DLD1 (cell line): Measurements from ENCODE around the gene VIL1.

Source experiments
- in situ Hi-C: cut with HindIII; loops from 2 replicates; pipeline ENCODE4 v1.10.0; 2017; ENCODE audit warnings: low sequenced_read_pairs

VIL1 gene

DNA sequence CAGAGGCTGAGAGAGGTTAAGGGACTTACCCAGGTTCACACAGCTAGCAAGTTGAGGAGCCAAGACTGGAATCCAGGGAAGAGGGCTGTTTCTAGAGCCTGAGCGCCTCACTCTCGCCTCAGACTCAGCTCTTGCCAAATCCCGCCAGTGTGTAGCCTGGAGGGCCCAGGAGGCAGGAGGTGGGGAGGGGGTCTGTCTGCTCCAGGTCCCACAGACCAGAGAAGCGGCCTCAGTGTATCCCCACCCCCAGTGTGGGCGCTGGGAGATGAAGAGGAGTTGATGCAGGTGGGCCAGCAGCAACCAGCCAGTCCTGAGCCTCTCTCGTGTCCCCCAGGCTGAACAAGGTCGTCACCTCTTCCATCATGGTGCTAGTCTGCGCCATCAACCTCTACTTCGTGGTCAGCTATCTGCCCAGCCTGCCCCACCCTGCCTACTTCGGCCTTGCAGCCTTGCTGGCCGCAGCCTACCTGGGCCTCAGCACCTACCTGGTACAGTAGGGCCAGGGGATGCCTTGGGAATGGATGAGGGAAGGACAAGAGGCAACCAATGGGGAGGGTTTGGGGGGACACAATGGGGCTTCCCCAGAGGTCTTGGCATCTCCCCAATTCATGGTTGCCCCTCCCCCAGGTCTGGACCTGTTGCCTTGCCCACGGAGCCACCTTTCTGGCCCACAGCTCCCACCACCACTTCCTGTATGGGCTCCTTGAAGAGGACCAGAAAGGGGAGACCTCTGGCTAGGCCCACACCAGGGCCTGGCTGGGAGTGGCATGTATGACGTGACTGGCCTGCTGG, 24.4 kb upstream of the VIL1 start:
- in situ Hi-C loops, result no loop called here

DNA sequence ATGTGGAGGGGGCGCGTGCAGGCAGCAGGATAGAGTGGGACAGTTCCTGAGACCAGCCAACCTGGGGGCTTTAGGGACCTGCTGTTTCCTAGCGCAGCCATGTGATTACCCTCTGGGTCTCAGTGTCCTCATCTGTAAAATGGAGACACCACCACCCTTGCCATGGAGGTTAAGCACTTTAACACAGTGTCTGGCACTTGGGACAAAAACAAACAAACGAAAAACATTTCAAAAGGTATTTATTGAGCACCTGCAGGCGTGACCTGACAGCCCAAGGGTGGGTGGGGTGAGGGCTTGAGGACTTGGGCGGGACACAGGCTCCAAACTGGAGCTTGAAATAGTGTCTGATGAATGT, 23.9 kb upstream of the VIL1 start:
- in situ Hi-C loops, result no loop called here

DNA sequence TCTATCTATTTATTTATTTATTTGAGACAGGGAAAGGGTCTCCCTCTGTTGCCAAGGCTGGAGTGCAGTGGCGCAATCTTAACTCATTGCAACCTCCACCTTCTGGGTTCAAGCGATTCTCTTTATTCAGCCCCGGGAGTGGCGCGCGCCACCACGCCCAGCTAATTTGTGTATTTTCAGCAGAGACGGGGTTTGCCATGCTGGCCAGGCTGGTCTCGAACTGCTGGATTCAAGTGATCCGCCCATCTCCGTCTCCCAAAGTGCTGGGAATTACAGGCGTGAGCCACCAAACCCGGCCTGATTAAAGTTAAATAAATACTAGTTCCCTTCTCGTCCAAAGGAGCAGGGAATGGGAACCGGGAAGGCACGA, 23.5 kb upstream of the VIL1 start:
- in situ Hi-C loops, result no loop called here

DNA sequence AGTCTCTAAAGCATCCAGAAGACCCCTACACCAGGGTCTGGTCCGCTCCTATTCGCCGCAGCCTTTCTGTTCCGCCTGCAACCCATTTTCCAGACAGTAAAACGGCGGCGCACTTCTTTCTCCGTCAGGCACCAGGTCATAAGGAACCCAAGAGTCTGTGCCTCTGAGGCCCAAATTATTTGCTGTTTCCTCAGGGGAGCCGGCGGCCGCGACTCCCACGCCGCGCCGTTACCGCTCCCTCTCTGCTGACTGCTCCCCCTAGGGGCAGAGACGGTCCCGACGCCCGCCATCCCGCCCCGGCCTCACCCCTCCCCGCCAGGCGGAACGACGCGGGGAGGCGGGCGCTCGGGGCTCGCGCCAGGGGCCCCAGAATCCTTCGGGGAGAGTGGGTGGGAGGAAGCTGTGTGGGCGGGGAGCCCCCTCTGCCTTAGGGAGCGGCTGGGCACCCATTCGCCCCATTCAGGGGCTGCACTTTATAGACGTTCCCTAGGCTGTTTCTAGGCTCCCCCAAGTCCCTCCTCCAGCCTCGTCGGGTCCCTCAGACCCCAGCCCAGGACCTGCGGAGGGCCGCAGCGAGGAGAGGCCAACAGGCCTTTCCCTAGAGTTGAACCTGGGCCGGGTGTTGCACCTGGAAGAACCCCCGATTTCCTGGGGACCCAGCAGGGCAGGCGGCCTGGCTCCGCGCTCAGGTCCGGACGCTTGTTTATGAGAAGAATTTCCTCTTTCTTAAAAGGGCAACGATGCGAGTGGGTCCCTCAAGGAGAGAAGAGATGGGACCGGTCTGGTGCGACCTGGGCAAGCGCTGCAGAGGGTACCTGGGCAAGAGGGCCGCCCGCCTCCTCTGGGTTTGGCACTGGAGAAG, 22.9 kb upstream of the VIL1 start:
- in situ Hi-C loops, result no loop called here

DNA sequence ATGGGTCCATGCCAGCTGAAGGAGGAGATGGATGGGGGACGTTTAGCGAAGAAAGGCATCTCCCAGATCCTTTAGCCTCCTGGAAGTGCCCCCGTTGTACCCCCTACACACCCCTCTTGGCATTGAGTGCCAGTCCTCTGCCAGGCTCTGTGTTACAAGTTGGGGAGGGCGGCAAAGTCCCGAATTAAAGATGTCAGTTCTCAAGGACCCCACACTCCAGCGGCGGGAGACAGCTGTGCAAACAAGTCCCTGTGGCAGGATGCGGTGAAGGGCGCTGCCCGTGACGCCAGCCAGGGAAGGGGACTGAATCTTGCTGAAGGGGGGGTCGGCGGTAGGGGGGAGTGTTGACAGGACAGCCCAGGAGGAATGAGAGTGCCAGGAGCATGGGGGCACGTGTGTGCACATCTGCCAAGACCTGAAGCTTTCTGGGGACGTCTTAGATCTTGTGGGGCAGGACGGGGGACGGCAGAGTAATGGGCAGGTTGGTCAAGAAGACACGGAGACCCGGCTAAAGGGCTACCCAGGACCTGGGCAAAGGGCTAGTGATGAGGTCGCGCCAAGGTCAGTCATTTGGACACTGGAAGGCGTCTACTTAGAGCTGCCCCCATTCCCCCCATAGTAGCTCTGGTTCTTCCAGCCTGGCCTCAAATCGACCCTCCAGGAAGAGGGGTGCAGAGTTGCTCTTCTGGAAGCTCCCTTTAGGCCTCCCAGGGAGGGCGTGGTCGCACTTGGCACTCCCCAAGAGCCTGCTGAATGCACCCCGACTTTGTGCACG, 22.0 kb upstream of the VIL1 start:
- in situ Hi-C loops, result no loop called here

DNA sequence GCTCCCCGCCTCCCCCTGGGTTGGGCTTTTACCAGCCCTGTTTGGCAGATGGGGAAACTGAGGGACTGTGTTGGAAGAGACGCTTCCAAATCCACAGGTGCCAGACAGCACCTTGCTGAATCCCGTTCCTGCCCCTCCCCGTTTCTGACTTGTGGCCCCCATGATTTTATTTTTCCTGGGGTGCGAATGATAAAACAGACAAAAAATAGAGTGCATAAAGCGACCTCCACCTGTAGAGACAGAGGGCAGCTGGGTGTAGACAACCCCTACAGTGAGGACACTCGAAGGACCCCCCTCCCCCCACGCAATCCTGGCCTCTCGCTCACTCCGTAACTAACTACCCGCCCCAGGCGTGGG, 21.5 kb upstream of the VIL1 start:
- in situ Hi-C loops, result no loop called here

DNA sequence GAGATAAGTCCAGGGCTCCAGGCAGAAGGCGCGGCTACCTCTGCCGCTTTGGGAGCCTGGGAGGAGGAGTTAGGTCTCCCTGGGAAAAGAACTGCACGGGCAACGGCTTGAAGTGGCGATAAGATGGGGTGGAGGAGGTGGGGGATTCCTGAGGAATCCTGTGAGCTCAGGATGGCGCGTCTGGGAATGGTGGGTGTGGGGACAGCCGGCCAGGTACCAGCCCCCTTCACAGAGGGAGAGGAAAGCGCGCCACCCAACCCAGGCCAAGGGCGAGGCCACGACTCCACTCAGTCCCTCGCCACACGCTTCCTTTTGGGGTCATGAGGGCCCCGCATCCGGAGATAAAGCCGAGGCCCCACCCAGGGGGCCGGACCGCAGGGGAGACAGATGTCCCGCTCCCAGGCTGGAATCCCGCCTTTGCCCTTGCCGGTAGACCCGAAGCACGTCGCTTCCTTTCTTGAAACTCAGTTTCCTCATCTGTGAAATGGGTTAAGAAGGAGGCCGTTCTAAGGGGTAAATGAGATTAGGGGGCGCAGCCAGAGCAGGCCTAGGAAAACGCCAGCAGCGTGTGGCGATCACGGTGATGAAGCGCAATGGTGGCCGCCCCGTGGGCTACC, 21.0 kb upstream of the VIL1 start:
- in situ Hi-C loops, result no loop called here

DNA sequence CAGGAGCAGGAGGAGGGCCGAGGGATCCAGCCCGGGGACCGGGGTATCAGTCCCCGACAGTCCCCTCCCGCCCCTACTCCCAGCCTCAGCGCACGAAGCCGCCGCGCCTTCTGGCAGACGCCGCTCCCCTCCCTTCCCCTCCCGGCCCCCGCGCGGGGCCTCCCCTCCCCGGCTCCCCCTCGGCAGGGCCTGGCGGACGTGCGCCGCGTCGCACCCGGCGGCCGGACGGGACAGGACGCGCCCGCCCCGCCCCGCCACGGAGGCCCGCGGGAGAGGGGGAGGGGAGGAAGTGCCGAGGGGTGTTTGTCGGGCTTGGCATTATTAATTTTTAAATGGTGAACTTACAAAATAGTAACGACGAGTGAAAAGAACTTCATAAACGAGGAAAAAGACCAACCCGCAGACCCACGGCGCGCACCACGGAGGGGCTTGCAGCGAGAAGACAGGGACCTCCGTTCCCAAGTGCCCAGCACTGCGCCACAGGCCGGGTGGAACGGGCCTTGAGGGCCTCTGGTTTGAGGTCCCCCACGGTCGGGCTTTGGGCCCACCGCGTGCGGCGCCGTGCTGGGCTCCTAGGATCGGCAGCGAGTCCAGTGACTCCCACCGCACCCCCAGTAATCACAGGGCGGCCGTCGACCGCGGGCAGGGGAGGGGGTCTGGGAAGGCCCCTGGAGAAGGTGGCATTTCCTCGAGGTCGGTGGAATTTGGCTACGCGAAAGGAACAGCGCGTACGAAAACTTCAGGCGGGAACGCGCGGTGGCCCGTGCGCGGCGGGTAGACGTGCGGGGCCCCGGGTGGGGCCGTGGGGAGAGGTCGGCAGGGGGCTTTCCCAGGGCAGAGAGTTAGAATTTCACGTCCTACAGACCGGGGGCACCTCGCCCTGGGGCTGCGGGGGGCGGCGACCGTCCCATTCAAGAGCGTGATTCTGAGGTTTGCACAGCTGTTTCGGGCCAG, 20.2 kb upstream of the VIL1 start:
- in situ Hi-C loops, result no loop called here

DNA sequence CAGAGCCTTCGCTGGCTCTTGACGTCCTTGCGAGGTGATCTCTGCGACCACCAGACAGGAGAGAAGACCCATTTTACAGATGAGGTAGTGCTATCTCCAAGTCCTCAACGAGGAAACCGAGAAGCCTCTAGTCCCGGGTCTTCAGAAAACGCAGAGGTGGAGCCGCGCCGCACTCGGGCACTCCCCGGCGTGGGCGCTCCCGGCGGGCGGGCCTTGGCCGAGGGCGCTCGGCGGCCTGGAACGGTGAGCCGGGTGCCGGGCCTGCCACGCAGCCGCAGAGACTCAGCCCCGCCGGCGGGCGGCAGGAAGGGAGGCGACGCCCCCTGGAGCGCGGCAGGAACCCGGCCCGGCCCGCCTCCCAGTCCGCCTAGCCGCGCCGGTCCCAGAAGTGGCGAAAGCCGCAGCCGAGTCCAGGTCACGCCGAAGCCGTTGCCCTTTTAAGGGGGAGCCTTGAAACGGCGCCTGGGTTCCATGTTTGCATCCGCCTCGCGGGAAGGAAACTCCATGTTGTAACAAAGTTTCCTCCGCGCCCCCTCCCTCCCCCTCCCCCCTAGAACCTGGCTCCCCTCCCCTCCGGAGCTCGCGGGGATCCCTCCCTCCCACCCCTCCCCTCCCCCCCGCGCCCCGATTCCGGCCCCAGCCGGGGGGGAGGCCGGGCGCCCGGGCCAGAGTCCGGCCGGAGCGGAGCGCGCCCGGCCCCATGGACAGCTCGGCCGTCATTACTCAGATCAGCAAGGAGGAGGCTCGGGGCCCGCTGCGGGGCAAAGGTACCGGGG, 19.3 kb upstream of the VIL1 start, which contains the start of gene CTDSP1:
Gene CTDSP1 (plus strand): TSS at position 478 of the 776 bp plus-strand sequence. CDS start 223 bp downstream, at position 701.
- in situ Hi-C loops, result no loop called here

DNA sequence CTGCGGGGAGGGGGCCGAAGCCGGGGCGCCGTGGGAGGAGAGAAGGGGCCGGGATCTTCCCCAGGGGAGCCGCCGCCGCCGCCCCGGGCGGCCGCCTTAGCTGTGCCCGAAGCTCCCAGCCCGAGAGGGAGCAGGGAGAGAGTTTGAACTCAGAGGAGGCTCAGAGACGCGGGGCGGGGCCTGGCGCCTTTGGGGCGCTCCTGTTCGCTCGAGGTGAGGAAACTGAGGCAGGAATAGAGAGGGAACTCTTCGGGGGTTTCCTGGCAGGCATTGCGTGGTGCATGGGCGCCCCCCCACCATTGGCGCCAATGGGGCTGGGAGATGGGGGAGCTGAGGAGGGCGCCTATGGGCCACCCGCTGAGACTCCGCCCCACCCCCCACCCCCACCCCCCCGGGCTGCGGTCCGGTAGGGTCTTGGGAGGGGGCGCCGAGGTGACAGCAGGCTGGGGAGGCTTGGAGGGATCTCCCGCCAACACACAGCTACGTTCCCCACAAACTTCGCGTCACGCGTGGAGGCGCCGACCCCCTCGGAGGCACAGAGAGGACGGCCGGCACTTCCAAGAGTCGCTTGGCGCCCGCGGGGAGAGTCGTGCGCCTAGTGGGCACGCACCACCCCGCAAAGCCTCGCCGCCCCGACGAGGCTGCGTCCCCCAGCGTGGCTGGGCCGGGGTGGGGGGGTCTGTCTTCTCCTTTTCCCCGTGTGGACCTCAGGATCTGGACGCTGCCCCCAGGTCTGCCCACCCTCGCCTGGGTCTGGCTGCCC, 18.6 kb upstream of the VIL1 start:
- in situ Hi-C loops, result no loop called here

DNA sequence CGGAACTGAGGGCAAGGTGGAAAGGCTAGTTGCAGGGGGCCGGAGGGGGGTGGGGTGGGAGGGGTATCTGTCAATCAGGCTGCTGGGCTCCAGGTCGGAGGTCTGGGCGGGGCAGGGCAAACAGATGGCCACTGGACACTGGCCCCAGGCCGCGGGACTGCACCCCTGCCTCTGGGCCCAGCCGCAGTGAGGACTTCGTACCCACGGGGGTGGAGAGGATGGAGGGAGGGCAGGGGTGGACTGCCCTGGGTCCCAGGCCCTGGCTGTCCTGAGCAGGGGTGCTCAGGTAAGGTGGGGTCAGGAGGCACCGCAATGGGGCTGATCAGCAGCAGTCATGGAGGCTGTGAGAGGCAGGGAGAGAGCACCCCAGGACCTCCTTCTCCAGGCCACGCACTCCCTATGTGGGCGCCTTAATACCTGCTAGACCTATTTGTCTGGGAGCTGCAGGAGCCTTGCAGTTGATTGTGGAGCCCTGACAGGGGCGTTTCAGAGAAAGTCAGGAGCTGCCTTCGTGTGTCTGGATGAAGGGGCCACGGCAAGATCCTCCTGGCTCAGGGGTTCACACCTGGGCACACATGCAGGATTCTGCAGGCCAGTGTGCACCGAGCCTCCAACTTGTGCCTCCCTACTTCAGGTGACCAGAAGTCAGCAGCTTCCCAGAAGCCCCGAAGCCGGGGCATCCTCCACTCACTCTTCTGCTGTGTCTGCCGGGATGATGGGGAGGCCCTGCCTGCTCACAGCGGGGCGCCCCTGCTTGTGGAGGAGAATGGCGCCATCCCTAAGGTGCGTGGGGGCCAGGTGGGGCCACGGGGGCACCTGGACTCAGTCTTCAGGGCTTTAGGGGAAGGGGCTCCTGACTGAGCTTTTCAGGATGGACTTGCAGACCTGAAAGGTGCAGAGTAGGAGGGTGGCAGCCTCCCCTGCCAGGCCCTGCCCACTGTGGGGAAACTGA, 17.7 kb upstream of the VIL1 start:
- in situ Hi-C loops, result no loop called here

DNA sequence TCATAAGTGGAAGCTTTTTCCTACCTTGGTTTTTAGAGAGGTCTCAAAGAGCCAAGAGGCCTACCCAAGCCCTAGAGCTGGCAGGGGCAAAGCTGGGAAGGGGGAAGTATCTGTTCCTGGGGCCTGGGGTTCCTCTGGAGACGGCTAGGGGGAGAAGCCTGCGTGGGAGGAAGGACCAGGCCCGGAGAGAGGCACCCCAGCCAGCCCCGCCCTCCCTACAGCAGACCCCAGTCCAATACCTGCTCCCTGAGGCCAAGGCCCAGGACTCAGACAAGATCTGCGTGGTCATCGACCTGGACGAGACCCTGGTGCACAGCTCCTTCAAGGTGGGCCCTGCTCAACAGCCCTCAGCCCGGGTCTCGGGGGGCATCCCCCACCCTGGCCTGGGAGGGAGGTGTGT, 17.0 kb upstream of the VIL1 start:
- in situ Hi-C loops, result no loop called here

DNA sequence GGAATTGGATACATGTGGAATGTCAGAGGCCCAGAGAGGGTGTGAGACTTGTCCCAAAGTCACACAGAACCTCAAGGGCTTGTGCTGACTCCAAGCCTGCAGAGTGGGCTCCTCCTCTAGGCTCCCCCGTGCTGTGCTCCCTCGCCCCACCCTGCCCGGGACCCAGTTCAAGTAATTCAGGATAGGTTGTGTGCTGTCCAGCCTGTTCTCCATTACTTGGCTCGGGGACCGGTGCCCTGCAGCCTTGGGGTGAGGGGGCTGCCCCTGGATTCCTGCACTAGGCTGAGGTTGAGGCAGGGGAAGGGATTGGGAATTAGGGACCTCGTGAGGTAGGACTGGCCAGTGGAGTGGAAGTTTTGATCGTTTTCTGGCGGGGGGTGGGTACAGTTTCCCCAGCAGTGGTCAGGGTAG, 16.4 kb upstream of the VIL1 start:
- in situ Hi-C loops, result no loop called here

DNA sequence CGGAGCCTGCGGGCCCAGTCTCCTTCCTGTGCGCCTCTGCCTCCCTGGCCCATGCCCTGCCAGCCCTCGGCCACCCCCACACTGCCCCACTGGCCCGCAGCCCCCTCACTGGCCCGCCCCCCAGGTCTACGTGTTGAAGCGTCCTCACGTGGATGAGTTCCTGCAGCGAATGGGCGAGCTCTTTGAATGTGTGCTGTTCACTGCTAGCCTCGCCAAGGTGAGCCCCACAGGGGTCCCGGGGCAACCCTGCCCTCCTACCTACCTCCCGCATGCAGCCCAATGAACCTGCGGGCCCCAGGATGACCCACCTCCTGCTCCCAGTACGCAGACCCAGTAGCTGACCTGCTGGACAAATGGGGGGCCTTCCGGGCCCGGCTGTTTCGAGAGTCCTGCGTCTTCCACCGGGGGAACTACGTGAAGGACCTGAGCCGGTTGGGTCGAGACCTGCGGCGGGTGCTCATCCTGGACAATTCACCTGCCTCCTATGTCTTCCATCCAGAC, 16.0 kb upstream of the VIL1 start:
- in situ Hi-C loops, result no loop called here

DNA sequence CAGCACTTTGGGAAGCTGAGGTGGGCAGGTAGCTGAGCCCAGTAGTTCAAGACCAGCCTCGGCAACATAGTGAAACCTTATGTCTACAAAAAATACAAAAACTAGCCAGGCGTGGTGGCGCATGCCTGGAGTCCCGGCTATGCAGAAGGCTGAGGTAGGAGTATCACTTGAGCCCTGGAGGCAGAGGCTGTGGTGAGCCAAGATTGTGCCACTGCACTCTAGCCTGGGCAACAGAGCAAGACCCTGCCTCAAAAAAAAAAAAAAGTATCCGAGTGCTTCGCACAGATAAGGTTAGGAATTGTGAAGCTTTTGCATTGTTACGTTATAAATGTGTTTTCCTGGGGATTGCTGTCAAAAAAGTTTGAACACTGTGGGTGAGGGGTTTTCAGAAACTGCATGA, 15.1 kb upstream of the VIL1 start:
- in situ Hi-C loops, result no loop called here

DNA sequence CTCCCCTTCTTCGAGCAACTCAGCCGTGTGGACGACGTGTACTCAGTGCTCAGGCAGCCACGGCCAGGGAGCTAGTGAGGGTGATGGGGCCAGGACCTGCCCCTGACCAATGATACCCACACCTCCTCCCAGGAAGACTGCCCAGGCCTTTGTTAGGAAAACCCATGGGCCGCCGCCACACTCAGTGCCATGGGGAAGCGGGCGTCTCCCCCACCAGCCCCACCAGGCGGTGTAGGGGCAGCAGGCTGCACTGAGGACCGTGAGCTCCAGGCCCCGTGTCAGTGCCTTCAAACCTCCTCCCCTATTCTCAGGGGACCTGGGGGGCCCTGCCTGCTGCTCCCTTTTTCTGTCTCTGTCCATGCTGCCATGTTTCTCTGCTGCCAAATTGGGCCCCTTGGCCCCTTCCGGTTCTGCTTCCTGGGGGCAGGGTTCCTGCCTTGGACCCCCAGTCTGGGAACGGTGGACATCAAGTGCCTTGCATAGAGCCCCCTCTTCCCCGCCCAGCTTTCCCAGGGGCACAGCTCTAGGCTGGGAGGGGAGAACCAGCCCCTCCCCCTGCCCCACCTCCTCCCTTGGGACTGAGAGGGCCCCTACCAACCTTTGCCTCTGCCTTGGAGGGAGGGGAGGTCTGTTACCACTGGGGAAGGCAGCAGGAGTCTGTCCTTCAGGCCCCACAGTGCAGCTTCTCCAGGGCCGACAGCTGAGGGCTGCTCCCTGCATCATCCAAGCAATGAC, 14.4 kb upstream of the VIL1 start:
- in situ Hi-C loops, result no loop called here
